Kidney (tissue), 14 donors: Measurements from ENCODE around the gene PRKN. TPM values are rescaled to one million over a fixed set of nuclear protein-coding genes. Genes with fewer than 3 reads are reported as not detected.

Experiments
- DNase-seq, 5 donors: peaks; one replicate each; pipeline ENCODE4 v3.0.0-alpha.2; 2013 to 2020
- FAIRE-seq: peaks from 2 replicates; lab custom pipeline; 2012; peaks lifted over from hg19 to GRCh38; lab: Jason Lieb, UNC
- H3K27ac ChIP-seq, 2 donors: one replicate each; pipeline ENCODE4 v1.7.0; 2013; ENCODE audit warnings: low read depth in 2 of 2, low read length in 2 of 2, inconsistent platforms in 1 of 2
- H3K27me3 ChIP-seq: one replicate; pipeline ENCODE4 v1.7.1; 2013; ENCODE audit warnings: low read length, inconsistent platforms; ENCODE audit not compliant: control insufficient read depth, insufficient read depth
- H3K36me3 ChIP-seq, 3 donors: one replicate each; pipeline versions ENCODE4 v1.7.0 to v1.7.1; 2013; ENCODE audit warnings: low read length in 3 of 3, control low read depth in 1 of 3, inconsistent platforms in 1 of 3; ENCODE audit not compliant: insufficient read depth in 3 of 3, control insufficient read depth in 2 of 3
- H3K4me1 ChIP-seq, 3 donors: one replicate each; pipeline versions ENCODE4 v1.7.0 to v1.7.1; 2013; ENCODE audit warnings: low read length in 3 of 3, inconsistent platforms in 1 of 3, low read depth in 1 of 3; ENCODE audit not compliant: control insufficient read depth in 2 of 3, insufficient read depth in 2 of 3
- H3K4me3 ChIP-seq, 3 donors: one replicate each; pipeline versions ENCODE4 v1.7.0 to v1.8.1; 2013; ENCODE audit warnings: low read length in 3 of 3, control low read depth in 1 of 3, inconsistent platforms in 1 of 3
- H3K9ac ChIP-seq, 3 donors: one replicate each; pipeline versions ENCODE4 v1.7.0 to v1.7.1; 2013; ENCODE audit warnings: low read length in 3 of 3, control low read depth in 1 of 3, inconsistent platforms in 1 of 3
- H3K9me3 ChIP-seq, 3 donors: one replicate each; pipeline versions ENCODE4 v1.7.0 to v1.7.1; 2013; ENCODE audit warnings: low read length in 3 of 3, control low read depth in 1 of 3, inconsistent platforms in 1 of 3; ENCODE audit not compliant: control insufficient read depth in 2 of 3, insufficient read depth in 1 of 3
- intact Hi-C: fragments of 100-400 bp; cut with DNase I; formaldehyde crosslinking; loops from one replicate; pipeline ENCODE4 v1.11.1; 2022
- polyA plus RNA-seq: library from polyadenylated mRNA; stranded (reverse); fragments of 350-450 nt; fragmentation: Illumina TruSeq; extraction: RNeasy Lipid Tissue Mini Kit (QIAGEN cat#74804); gene quantifications from one replicate; pipeline ENCODE4 v1.2.3, GENCODE V29; 2014; ENCODE audit warnings: low read depth, low replicate concordance; ENCODE audit not compliant: insufficient read depth
- total RNA-seq: library from RNA; stranded (reverse); fragmentation: NEBNext Ultra II Directional; extraction: Animal tissue kit (Norgen Biotek cat#: 25700); gene quantifications from one replicate; pipeline ENCODE4 v1.2.1, GENCODE V29; 2021
- TF ChIP-seq, protein P1 (sequence below): IDR thresholded peaks from 3 replicates; pipeline ENCODE4 v1.5.1; 2012; ENCODE audit warnings: mild to moderate bottlenecking, moderate library complexity, borderline replicate concordance; ENCODE audit not compliant: insufficient read depth; ENCODE audit errors: extremely low read depth
- donor health status: control.
- donor health status: control.
- donor health status: control.
- donor health status: control.
- donor health status: control.
- donor health status: DM: yes; HTN: yes; CAD: no.
- donor health status: Normal renal cell carcinoma (clear cell type).

The PRKN gene
- total and polyA plus RNA-seq, 2 donors from 2014 or later = 8.6 to 10.4 TPM

DNA sequence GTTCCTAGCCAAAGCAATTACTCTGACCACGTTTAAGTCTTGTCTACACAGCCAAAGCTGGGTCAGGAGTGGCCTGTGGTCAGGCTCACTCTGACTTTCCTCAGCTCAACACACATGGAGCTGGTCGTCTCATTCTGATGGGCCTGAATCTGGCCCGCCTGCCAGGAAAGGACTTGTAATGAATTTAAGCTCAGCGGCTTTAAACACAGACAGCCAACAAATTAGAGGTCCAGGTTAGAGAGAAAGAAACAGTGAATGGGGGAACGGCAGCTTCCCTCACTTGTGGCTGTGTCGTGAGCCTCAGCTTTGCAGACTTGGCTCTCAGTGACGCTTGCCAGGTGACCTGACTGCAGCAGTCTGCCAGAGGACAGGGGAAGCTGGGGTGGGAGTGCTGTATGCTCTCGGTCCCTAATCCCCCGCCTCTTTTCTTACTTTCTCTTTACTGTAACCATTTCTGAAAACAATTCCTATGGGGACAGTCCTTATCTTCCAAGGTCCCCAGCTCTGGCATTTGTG is 1331.8 kb downstream of the PRKN start:
- TF ChIP-seq, protein P1, sequence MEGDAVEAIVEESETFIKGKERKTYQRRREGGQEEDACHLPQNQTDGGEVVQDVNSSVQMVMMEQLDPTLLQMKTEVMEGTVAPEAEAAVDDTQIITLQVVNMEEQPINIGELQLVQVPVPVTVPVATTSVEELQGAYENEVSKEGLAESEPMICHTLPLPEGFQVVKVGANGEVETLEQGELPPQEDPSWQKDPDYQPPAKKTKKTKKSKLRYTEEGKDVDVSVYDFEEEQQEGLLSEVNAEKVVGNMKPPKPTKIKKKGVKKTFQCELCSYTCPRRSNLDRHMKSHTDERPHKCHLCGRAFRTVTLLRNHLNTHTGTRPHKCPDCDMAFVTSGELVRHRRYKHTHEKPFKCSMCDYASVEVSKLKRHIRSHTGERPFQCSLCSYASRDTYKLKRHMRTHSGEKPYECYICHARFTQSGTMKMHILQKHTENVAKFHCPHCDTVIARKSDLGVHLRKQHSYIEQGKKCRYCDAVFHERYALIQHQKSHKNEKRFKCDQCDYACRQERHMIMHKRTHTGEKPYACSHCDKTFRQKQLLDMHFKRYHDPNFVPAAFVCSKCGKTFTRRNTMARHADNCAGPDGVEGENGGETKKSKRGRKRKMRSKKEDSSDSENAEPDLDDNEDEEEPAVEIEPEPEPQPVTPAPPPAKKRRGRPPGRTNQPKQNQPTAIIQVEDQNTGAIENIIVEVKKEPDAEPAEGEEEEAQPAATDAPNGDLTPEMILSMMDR = no peak
- H3K9me3 ChIP-seq = no peaks in the 10 kb centered on the region
- H3K4me1 ChIP-seq = no peaks in the 10 kb centered on the region
- no peaks in the 10 kb centered on the region for H3K27me3 ChIP-seq
- H3K36me3 ChIP-seq = no peaks in the 10 kb centered on the region
- intact Hi-C loops = no loop called here
- no peak overlapping the region for H3K27ac ChIP-seq
- DNase-seq (no peak), FAIRE-seq (no peak)
- no peak overlapping the region for H3K9ac ChIP-seq
- H3K4me3 ChIP-seq = no peak overlapping the region

GRCh38 chr6:161394437-161394836 is 1333.1 kb downstream of the PRKN start:
- Histone ChIP-seq H3K9me3 (no peaks in the 10 kb centered on the region), H3K36me3 (no peaks in the 10 kb centered on the region), H3K9ac (peak overlapping the region in 1 of 3 donors; percentile 17), H3K4me3 (no peak overlapping the region), H3K4me1 (no peaks in the 10 kb centered on the region), H3K27ac (no peak overlapping the region), H3K27me3 (no peaks in the 10 kb centered on the region)
- TF ChIP-seq, protein P1 = no peak
- FAIRE-seq (no peak), DNase-seq (no peak)
- intact Hi-C loops = no loop called here

- Histone ChIP-seq H3K4me1 (no peaks in the 10 kb centered on the region), H3K9me3 (no peaks in the 10 kb centered on the region), H3K27me3 (no peaks in the 10 kb centered on the region), H3K9ac (peak overlapping the region in 1 of 3 donors; percentile 17), H3K4me3 (no peak overlapping the region), H3K27ac (no peak overlapping the region), H3K36me3 (no peaks in the 10 kb centered on the region)
- intact Hi-C loops = no loop called here
- FAIRE-seq (peak; percentile 97), DNase-seq (peak in 3 of 5 donors; percentile 60 to 92 (median 80))
- TF ChIP-seq, protein P1 = peak; percentile 56
These were observed 1333.7 kb downstream of the PRKN start for GRCh38 chr6:161393839-161394364.
